Measurements from ENCODE around the gene CAMTA1. TPM values are rescaled to one million over a fixed set of nuclear protein-coding genes. Genes with fewer than 3 reads are reported as not detected.

Gene CAMTA1
- total and polyA plus RNA-seq, 9 of the 15 experiments (the other 6 are each of a cell fraction or from before 2014, with no cell fraction given), result 43.9 to 161 (median 65.9) TPM

GRCh38 chr1:7293702-7294629 is 508.7 kb downstream of the CAMTA1 start:
- in situ Hi-C loops (cut with MboI), result no loop called here
- CTCF ChIA-PET (ENCODE audit: low intra/inter-chr PET ratio), result no interaction called here
- DNase-seq (ENCODE audit: extremely low read depth in 1 of 4, low spot score in 3 of 4), result no peak
- Histone ChIP-seq H3K9me1 (ENCODE audit: control insufficient read depth, insufficient read depth, low read length) (no peaks in the 10 kb centered on the region), H3K9me3 (replicated peaks; ENCODE audit: control insufficient read depth, insufficient read depth, low read depth, low read length) (no peaks in the 10 kb centered on the region), H3K27me3 (ENCODE audit: control insufficient read depth in 2 of 2, insufficient read depth in 2 of 2, low read length in 2 of 2) (peaks cover 21 to 43% of the 10 kb centered on the region in 2 experiments), H3K4me3 (no peak overlapping the region), H3K79me2 (ENCODE audit: control insufficient read depth, insufficient read depth, low read length) (no peaks in the 10 kb centered on the region), H3K36me3 (ENCODE audit: control insufficient read depth, insufficient read depth, low read length) (no peaks in the 10 kb centered on the region), H2AFZ (ENCODE audit: low read depth, low read length) (no peak overlapping the region), H3K4me2 (ENCODE audit: insufficient read depth, low read length) (no peak overlapping the region), H3K9ac (ENCODE audit: insufficient read depth in 1 of 2, low read depth in 2 of 2, low read length in 2 of 2) (no peak overlapping the region), H3K4me1 (replicated peaks in 1 of 2; ENCODE audit: control insufficient read depth in 2 of 2, insufficient read depth in 2 of 2, low read length in 2 of 2) (no peaks in the 10 kb centered on the region), H4K20me1 (replicated peaks; ENCODE audit: control insufficient read depth, insufficient read depth, low read length) (peaks cover 6% of the 10 kb centered on the region), H3K27ac (ENCODE audit: extremely low read depth, low read depth, low read length) (no peak overlapping the region)
- POLR2A ChIA-PET, result no interaction called here
- no peak for FAIRE-seq
- no TSS peak for BruUV-seq (replicated peaks)
- no peak for ATAC-seq
- WGBS (ENCODE audit: insufficient coverage, low coverage, missing lambda C conversion rate), result 2% methylated on average over 16 of the region's 16 CpGs
- intact Hi-C loops (cut with micrococcal nuclease), result no loop called here
- TF ChIP-seq KDM2B (CRISPR knock-in tag; IDR thresholded peaks at IDR 0.05) (no peak), BDP1 (IDR thresholded peaks at IDR 0.05; ENCODE audit: insufficient read depth, insufficient read length) (no peak), FOXM1 (IDR thresholded peaks at IDR 0.05; ENCODE audit: low read depth) (no peak), FOXM1 (CRISPR knock-in tag; IDR thresholded peaks at IDR 0.05; ENCODE audit: low read depth) (no peak), ZNF224 (CRISPR knock-in tag; IDR thresholded peaks at IDR 0.05) (no peak), ZBTB34 (CRISPR knock-in tag; IDR thresholded peaks at IDR 0.05) (no peak), SMC3 (conservative IDR thresholded peaks at IDR 0.05; ENCODE audit: insufficient read depth, low read depth, low read length) (no peak), ADNP (tag; IDR thresholded peaks at IDR 0.05) (no peak), RBM17 (IDR thresholded peaks at IDR 0.05; ENCODE audit: borderline replicate concordance, low read depth, low read length) (no peak), ZZZ3 (IDR thresholded peaks at IDR 0.05) (no peak), TAF15 (IDR thresholded peaks at IDR 0.05; ENCODE audit: low read depth, low read length) (no peak), ZHX1 (conservative IDR thresholded peaks at IDR 0.05; ENCODE audit: low read length) (no peak), ZNF197 (CRISPR knock-in tag; IDR thresholded peaks at IDR 0.05; ENCODE audit: low read depth) (no peak), SOX6 (IDR thresholded peaks at IDR 0.05) (no peak), SNAPC5 (CRISPR knock-in tag; IDR thresholded peaks at IDR 0.05) (no peak), NUFIP1 (IDR thresholded peaks at IDR 0.05; ENCODE audit: partially characterized antibody) (no peak), ZC3H8 (IDR thresholded peaks at IDR 0.05) (no peak), ARNT (IDR thresholded peaks at IDR 0.05) (no peak), EZH2 (IDR thresholded peaks at IDR 0.05; ENCODE audit: borderline replicate concordance, low read depth, low read length) (no peak)
